HG03571 (cell line): Measurements from ENCODE around the gene AHNAK.
"Not testable (repeated sequence)": the region's sequence is repeated elsewhere in the genome, so short reads cannot be mapped to it uniquely, and the experiment has no call there.

ENCODE experiments used
- ATAC-seq: cut with Tn5 transposase; IDR thresholded peaks from one replicate; pipeline ENCODE4 v1.9.1; 2021; ENCODE audit not compliant: unreplicated experiment

Gene AHNAK

DNA sequence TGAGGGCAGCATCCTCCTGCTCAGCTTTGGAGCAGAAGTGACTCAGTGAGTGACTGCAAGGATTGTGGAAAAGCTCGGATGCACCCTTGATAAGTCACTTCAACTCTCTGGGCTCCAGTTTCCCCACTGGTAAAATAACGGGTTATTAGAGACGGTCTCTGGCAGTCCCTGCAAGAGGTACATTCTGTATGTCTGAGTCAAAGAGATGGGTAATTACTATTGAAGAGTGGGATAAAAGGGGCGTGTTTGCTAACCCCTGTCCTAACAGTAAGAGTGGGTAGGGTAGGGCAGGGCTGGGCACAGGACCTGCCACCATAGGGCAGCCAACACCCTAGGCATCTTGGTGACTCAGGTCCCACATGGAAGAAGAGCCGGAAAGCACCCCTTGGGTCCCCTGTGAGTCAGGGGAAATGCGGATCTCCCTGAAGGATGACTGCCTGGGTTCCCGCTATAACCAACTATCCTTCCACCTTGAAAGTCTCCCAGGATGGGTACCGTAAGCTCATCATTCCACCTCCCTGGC lies 7.3 kb upstream of the AHNAK start:
- no peak for ATAC-seq

- ATAC-seq: no peak
Measured at GRCh38 chr11:62553080-62553838, 6.7 kb upstream of the AHNAK start.

GRCh38 chr11:62552485-62553079 lies 6.0 kb upstream of the AHNAK start:
- ATAC-seq: no peak

DNA sequence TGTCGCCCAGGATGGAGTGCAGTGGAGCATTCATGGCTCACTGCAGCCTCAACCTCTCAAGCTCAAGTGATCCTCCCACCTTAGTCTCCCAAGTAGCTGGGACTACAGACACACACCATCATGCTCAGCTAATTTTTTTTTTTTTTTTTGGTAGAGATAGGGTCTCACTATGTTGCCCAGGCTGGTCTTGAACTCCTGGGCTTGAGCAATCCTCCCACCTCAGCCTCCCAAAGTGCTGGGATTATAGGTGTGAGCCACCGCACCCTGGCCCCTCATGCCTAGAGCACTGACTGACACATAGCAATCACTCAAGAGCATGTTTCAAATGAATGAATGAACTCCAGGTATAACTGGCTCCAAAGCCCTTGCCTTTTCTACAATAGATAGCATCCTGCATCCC lies 3.9 kb upstream of the AHNAK start:
- ATAC-seq: not testable (repeated sequence)

- ATAC-seq: no peak
Measured at GRCh38 chr11:62548545-62549335, 2.1 kb upstream of the AHNAK start.

GRCh38 chr11:62547691-62548281 lies 1.2 kb upstream of the AHNAK start:
- ATAC-seq: no peak

DNA sequence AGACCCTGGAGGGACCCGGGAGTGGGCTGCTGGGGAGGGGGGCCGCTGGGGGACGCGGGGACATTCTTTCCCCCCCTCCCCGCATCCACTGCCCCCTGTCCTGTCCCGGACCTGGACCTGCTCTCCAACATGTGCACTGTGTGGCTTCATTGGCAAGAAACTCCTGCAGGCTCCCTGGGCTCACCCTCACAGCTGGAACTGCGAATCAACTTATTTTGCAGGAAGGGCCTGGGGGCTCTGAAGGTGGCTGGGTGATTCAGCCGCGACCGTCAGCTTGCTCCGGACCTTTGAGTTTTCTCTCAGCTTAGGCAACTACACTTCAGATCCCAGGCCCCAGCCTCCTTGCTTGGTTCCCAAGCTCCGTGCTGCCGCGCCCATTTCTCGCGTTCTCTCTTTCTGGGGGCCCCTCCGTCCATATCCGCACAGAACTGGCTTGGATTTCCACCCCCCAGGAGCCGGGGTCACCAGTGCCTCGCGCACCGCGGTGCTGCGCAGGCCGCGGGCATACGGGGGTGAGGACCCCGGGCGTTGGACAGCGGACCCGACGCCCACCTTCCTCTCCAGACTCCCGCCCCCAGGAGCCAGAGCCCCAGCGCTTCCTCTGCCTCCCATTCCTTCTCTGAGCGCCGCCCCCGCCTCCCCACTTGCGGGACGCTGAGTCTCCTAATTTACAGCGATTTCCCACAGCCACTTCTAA lies 471 bp upstream of the AHNAK start:
- ATAC-seq: no peak

DNA sequence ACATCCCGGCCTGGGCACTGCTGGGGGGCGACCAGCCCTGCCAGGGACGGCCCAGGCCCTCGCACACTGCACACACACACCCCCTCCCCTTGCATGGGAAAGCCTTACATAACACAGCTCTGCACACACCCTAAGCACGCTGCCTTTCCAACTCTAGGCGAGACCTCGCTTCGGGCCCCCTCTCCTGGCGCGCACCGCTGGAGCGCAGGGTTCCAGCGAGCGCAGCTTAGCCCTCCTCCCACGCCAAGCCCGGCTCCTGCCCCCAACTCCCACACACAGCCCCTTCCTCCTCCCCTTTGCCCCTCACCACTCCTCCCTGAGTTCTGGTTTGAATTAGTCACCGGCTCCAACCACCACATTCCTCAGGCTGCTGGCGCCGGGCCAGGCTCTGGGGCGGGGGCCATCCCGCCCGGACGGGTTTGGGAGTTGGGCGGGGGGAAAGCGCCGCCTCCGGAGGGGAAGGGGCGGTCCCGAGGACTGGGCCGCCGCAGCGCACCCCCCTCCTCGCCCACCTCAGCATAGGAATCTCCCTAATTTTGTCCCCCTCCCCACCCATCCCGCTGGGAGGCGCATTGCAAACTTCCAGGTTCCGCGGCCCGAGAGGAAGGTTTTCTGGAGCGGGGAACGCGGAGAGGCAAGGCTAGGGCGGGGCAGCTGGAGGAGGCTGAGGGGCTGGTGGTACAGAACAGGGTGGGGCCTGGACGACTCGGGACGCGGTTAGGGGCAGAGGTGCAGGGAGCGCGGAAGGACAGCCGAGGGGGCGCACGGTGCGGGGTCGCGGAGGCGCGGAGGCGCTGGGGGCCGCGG lies 966 bp downstream of the AHNAK start:
- ATAC-seq: no peak

DNA sequence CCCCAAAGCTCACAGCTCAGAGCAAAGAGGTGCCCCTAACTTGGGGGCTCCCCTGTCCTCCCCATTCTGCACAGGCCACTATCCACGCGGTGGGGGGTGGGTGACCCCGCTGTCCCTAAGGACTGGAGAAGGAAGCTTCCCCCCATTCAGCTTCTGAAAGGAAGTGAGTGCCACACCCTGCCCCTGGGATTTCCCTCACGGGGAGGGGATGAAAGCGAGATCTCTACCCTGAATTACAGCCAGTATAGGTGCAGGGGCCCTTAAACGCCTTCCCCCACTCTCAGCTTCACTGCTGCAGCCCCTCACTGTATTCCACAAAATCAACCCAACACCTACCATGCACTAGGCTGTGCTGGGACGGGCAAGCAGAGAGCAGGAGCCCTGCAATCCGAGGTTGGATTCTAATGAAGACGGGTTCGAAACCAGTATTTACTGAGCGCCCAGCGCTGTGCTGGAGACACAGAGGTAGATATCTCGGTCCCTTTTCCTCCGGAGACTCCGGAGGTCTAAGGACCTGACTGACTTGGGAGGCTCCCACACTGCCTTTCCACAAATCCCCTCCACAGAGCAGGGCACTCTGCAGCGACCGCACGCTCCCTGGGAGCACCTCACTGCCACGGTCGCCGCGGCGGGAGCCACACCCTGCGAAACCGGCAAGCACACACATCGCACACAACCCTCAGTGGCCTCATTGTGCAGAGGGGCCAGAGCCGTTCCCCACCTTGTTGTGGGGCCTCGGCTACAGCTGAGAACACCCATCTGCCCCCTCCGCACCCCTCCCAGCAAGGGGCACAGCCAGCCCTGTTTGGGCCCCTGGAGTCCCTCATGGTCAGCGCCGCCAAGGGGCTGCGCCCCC lies 1.8 kb downstream of the AHNAK start:
- no peak for ATAC-seq

- no peak for ATAC-seq
Measured at GRCh38 chr11:62543680-62544444, 2.7 kb downstream of the AHNAK start.

- no peak for ATAC-seq
Measured at GRCh38 chr11:62542750-62543567, 3.6 kb downstream of the AHNAK start.

DNA sequence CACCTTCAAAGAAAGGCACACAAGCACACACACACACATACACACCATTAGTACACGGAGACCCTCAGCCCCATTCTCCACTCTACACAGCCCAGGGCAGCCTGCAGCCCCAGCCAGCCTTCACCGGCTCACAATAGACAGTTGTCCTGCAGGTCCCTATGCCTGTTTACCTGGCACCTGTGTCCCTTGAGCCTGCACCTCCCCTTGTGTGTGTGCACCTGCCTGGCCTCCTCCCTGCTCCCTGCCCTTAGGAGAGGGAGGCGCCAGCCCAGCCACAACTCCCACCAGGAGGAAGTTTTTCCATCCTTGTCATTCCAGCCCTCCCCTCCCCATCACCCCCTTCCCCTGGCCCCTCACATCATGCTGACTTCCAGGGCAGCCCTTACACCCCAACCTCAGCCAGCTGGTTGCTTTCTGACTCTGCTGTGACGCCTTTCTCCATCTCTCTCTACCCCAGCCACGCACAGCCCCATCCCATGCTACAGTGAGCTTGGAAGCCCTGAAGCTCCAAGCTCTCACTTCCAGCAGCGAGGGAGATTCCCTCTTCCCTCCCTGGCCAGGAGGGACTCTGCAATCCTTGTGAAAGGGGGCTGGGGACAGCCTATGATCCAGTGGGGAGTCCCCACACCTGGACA lies 4.4 kb downstream of the AHNAK start:
- no peak for ATAC-seq

DNA sequence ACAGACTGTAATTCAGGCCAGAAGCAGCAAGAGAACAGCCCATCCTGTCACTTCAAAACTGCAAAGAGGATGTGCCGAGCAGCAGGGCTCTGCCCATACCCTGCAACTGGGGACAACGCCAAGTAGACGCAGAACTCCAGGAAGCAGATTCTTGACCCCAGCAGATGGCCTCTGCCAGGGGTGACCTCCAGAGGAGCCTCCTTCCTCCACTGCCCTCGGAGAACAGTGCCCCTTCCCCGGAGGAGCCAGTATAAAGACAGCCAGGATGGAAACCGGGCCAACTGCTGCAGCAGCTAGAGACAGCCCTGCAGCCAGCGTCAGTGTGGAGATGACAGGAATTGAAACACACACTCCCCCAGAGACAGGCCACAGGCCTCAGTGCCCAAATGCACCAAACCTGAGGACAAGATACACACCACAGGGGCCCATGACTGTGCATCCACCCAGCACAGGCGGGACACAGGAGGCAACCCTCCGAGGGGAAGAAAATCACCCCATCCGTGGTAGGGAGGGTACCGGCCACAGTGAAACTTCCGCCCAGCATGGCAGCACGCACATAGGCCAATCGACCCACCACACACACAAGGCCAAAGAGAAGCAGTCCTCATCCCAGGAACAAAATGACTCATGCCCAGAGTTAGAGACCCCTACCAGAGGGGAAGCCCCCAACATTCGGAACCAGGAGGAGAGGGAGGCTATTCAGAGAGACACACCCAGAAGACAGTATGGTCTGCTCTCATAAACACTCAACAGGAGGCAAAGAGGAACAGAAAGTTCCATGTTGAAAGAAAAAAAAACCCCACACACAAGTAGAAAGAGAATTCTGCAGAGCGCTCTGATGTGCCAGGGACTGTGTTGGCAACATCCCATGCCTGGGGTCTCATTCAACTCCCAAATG lies 5.6 kb downstream of the AHNAK start:
- ATAC-seq: peak; percentile 50

GRCh38 chr11:62539238-62539925 lies 7.2 kb downstream of the AHNAK start:
- ATAC-seq: no peak

DNA sequence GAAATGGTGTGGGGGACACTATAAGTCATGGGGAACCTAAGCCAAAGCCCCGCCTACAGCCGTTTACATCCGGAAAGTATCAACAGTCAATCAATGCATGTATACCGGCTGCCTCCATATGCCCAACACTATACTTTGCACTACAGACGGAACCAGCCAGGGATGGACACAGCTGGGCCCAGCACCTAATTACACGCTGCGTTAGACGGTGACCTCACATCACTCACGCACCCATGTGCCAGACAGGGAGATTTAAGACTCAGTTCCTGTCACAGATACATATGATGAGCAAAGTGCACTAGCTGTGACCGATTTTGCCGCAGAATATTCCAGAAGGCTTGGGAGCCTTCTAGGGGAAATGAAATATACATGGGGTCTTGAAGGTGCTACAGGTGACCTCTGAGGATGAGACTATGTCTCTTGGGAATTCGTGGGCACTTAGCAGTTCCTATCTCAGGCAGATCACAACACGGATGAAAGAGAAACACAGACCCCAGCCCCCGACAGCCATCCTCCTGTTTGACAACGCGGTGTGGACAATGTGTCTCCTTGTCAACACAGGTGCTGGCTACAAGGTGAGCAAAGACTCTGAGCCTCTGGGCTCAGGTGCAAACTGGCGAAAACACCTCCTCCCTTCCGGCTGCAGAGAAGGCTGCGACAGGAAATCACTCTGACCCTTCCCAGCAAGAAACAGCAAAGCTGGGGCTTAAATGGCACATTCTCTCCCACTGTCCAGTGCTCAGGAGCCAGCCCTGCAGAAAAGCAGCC lies 8.0 kb downstream of the AHNAK start:
- no peak for ATAC-seq
